Upper lobe of right lung (tissue), 1 donor: Measurements from ENCODE around the gene LRP1B. TPM values are rescaled to one million over a fixed set of nuclear protein-coding genes. Genes with fewer than 3 reads are reported as not detected.

Experiments used
- ATAC-seq: fragments of 200-7000 bp; cut with Tn5 transposase; one replicate; pipeline ENCODE4 v1.9.1; 2020; ENCODE audit warnings: mild to moderate bottlenecking, moderate library complexity
- DNase-seq: peaks from one replicate; pipeline ENCODE4 v3.0.0-alpha.2; 2020
- H3K27ac ChIP-seq: fragments of 200-600 bp; one replicate; pipeline ENCODE4 v1.8.0; 2022
- H3K27me3 ChIP-seq: fragments of 200-600 bp; one replicate; pipeline ENCODE4 v1.8.0; 2022; ENCODE audit warnings: mild to moderate bottlenecking
- H3K36me3 ChIP-seq: fragments of 200-600 bp; one replicate; pipeline ENCODE4 v1.8.0; 2022
- H3K4me1 ChIP-seq: fragments of 200-600 bp; one replicate; pipeline ENCODE4 v1.8.0; 2022
- H3K4me3 ChIP-seq: fragments of 200-600 bp; one replicate; pipeline ENCODE4 v1.8.0; 2022; ENCODE audit warnings: mild to moderate bottlenecking
- H3K9me3 ChIP-seq: fragments of 200-600 bp; one replicate; pipeline ENCODE4 v1.8.0; 2022
- CTCF ChIP-seq: fragments of 200-600 bp; IDR thresholded peaks from one replicate; pipeline ENCODE4 v1.8.0; 2022; ENCODE audit warnings: antibody characterized with exemption
- intact Hi-C: fragments of 100-400 bp; cut with DNase I; formaldehyde crosslinking; loops from one replicate; pipeline ENCODE4 v1.11.0; 2022
- total RNA-seq: library from RNA; stranded (reverse); fragmentation: NEBNext Ultra II Directional; extraction: Animal tissue kit (Norgen Biotek cat#: 25700); gene quantifications from one replicate; pipeline ENCODE4 v1.2.1, GENCODE V29; 2021
- donor health status: DM: no; HTN: yes; CAD: no; lungs with severe emphysema.

The LRP1B gene
- total RNA-seq, 1 donor from 2014 or later = 0.12 TPM

DNA sequence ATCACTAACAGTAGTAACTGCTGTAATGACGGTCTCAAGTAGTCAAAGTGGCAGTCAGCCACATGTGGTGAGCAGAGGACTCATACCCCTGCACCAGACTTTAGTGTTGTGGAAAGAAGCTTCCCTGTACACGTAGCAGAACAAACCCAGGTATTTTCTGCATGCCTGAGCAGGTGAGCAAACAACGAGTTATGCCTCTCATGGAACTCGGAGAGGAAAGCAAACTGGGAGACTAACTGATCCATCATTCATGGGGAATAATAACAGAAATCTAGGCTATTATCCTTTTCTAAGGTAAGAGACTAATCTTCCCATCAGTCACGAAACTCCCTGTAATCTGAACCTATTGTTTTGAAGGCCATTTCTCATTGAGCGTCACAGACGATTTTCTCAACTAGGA, 1855.4 kb downstream of the LRP1B start:
- Histone ChIP-seq H3K4me1 (no peaks in the 10 kb centered on the region), H3K27ac (no peak overlapping the region), H3K36me3 (no peaks in the 10 kb centered on the region), H3K9me3 (no peaks in the 10 kb centered on the region), H3K27me3 (no peaks in the 10 kb centered on the region), H3K4me3 (no peak overlapping the region)
- no peak for ATAC-seq
- intact Hi-C loops = no loop called here
- TF ChIP-seq CTCF = no peak
- DNase-seq = no peak

GRCh38 chr2:140274891-140275290, 1855.9 kb downstream of the LRP1B start:
- no peaks in the 10 kb centered on the region for H3K27me3 ChIP-seq
- ATAC-seq (no peak), DNase-seq (no peak)
- intact Hi-C loops = no loop called here
- no peak overlapping the region for H3K27ac ChIP-seq
- no peaks in the 10 kb centered on the region for H3K9me3 ChIP-seq
- H3K4me3 ChIP-seq = no peak overlapping the region
- H3K36me3 ChIP-seq = no peaks in the 10 kb centered on the region
- no peaks in the 10 kb centered on the region for H3K4me1 ChIP-seq
- TF ChIP-seq CTCF = no peak

DNA sequence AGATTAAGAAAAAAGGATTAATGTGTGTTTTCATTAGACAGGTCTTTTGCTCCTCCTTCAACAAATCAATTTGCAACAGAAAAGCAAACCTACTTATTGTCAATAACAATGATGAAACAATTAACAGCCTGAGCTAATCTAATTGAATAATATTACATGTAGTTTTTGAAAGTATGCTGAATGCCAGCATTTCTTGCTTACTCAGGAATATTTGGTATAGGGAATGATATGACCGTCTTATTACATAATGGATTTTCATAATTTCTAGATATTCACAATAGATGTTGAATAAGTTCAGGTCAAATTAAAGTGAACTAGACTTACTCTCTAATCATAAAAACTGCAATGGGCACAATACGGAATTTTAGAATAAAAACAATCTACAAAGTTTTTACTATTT, 1856.9 kb downstream of the LRP1B start:
- Histone ChIP-seq H3K4me1 (no peaks in the 10 kb centered on the region), H3K36me3 (no peaks in the 10 kb centered on the region), H3K27me3 (no peaks in the 10 kb centered on the region), H3K4me3 (no peak overlapping the region), H3K27ac (no peak overlapping the region), H3K9me3 (no peaks in the 10 kb centered on the region)
- no peak for TF ChIP-seq CTCF
- ATAC-seq (no peak), DNase-seq (no peak)
- intact Hi-C loops = no loop called here

- Histone ChIP-seq H3K4me1 (no peaks in the 10 kb centered on the region), H3K9me3 (no peaks in the 10 kb centered on the region), H3K36me3 (no peaks in the 10 kb centered on the region), H3K27me3 (no peaks in the 10 kb centered on the region), H3K27ac (no peak overlapping the region), H3K4me3 (no peak overlapping the region)
- DNase-seq (no peak), ATAC-seq (no peak)
- intact Hi-C loops = no loop called here
- TF ChIP-seq CTCF = no peak
Measured at GRCh38 chr2:140273408-140273807, 1857.4 kb downstream of the LRP1B start.

GRCh38 chr2:140270224-140270623, 1860.6 kb downstream of the LRP1B start:
- Histone ChIP-seq H3K4me3 (no peak overlapping the region), H3K27me3 (no peaks in the 10 kb centered on the region), H3K36me3 (no peaks in the 10 kb centered on the region), H3K4me1 (no peaks in the 10 kb centered on the region), H3K9me3 (no peaks in the 10 kb centered on the region), H3K27ac (no peak overlapping the region)
- ATAC-seq (no peak), DNase-seq (no peak)
- no peak for TF ChIP-seq CTCF
- intact Hi-C loops = no loop called here

DNA sequence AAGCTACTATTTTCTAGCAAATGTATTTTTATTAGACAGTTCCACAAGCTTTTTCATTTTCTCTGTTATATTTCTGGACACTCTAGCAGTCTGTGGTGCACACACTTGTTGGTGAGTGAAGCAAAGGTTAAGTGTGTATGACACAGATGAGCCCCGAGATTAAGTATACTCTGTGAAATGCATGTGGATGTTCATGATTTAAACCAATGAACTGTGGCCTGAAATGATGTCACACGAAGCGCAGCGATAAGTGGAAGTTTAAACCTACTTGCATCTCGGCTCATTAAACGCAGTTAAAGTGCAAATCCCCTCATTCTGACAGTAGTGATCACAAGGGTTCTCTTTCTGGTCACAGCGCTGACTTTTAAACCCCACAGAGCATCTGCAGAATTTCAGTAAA, 1861.8 kb downstream of the LRP1B start:
- no peaks in the 10 kb centered on the region for H3K9me3 ChIP-seq
- intact Hi-C loops = no loop called here
- no peak overlapping the region for H3K4me3 ChIP-seq
- H3K36me3 ChIP-seq = no peaks in the 10 kb centered on the region
- TF ChIP-seq CTCF = no peak
- DNase-seq (no peak), ATAC-seq (no peak)
- H3K27me3 ChIP-seq = no peaks in the 10 kb centered on the region
- H3K27ac ChIP-seq = no peak overlapping the region
- H3K4me1 ChIP-seq = no peaks in the 10 kb centered on the region
